AG04450 (cell line): ENCODE data around the gene PAQR9. TPM values are rescaled to one million over a fixed set of nuclear protein-coding genes. Genes with fewer than 3 reads are reported as not detected.

Experiments
- CTCF ChIA-PET: fragments of 300-600, 350-600 bp; formaldehyde crosslinking; extraction: SDS; loops from one replicate; lab custom pipeline; 2022; ENCODE audit warnings: antibody characterized with exemption, inconsistent platforms; lab: Charles Lee
- POLR2A ChIA-PET: fragments of 350-600 bp; formaldehyde crosslinking; extraction: SDS; loops from one replicate; lab custom pipeline; 2021; ENCODE audit warnings: antibody characterized with exemption, inconsistent platforms; lab: Yijun Ruan, JAX
- DNase-seq: peaks from one replicate; pipeline ENCODE4 v3.0.0-alpha.2; 2011; ENCODE audit warnings: low read depth, low spot score
- H3K27ac ChIP-seq: one replicate; pipeline ENCODE4 v1.5.1; 2012; ENCODE audit warnings: low read depth, low read length, control low read depth
- H3K27me3 ChIP-seq: one replicate; pipeline ENCODE4 v1.6.0; 2012; ENCODE audit warnings: low read length; ENCODE audit not compliant: control insufficient read depth, insufficient read depth
- H3K4me3 ChIP-seq: 2 replicates; pipeline ENCODE4 v1.5.1; 2011; ENCODE audit warnings: mild to moderate bottlenecking, low read depth, low read length, control low read depth
- H3K9me3 ChIP-seq: 2 replicates; pipeline ENCODE4 v1.5.1; 2012; ENCODE audit warnings: low read length; ENCODE audit not compliant: control insufficient read depth, insufficient read depth
- CTCF ChIP-seq: IDR thresholded peaks from 2 replicates; pipeline ENCODE4 v1.5.1; 2011; ENCODE audit warnings: low read depth, low read length, control low read depth, inconsistent platforms
- polyA plus RNA-seq: library from polyadenylated mRNA; depleted of rRNA; stranded (reverse); fragments of >200 nt; gene quantifications from 2 replicates; pipeline ENCODE4 v1.2.3, GENCODE V29; 2011

PAQR9 gene
- polyA plus RNA-seq, 1 experiment = not detected

- Histone ChIP-seq H3K4me3 (no peak overlapping the region), H3K27ac (no peak overlapping the region), H3K9me3 (no peaks in the 10 kb centered on the region), H3K27me3 (peaks cover 6% of the 10 kb centered on the region)
- POLR2A ChIA-PET = no interaction called here
- CTCF ChIA-PET = interaction anchor here (0.8 to 1.1 kb wide), 3 partner anchors 60 to 101 kb away, joined by 3 to 6 read pairs (median 3); no protein-coding TSS in a partner anchor
- no peak for DNase-seq
- TF ChIP-seq CTCF = no peak
Measured at GRCh38 chr3:142929890-142930289, 33.6 kb downstream of the PAQR9 start.

- no peak for DNase-seq
- ChIA-PET POLR2A (no interaction called here), CTCF (interaction anchor here (1.0 to 1.1 kb wide), 2 partner anchors 58 to 61 kb away, joined by 3 to 6 read pairs; no protein-coding TSS in a partner anchor)
- TF ChIP-seq CTCF = peak; percentile 50
- no peaks in the 10 kb centered on the region for H3K9me3 ChIP-seq
- no peak overlapping the region for H3K4me3 ChIP-seq
- peaks cover 6% of the 10 kb centered on the region for H3K27me3 ChIP-seq
- H3K27ac ChIP-seq = no peak overlapping the region
Measured at GRCh38 chr3:142929109-142929508, 34.4 kb downstream of the PAQR9 start.

- Histone ChIP-seq H3K27ac (no peak overlapping the region), H3K27me3 (peaks cover 6% of the 10 kb centered on the region), H3K4me3 (no peak overlapping the region), H3K9me3 (no peaks in the 10 kb centered on the region)
- CTCF ChIA-PET = interaction anchor here (1.1 kb wide), 1 partner anchor 97 kb away, joined by 3 read pairs; no protein-coding TSS in a partner anchor
- no peak for DNase-seq
- POLR2A ChIA-PET = no interaction called here
- TF ChIP-seq CTCF = no peak
Measured at GRCh38 chr3:142926368-142926944, 37.0 kb downstream of the PAQR9 start.

GRCh38 chr3:142925140-142925539 lies 38.3 kb downstream of the PAQR9 start:
- CTCF ChIA-PET = interaction anchor here (0.6 kb wide), 1 partner anchor 79 kb away, joined by 3 read pairs; no protein-coding TSS in a partner anchor
- DNase-seq = no peak
- Histone ChIP-seq H3K4me3 (no peak overlapping the region), H3K27ac (no peak overlapping the region), H3K9me3 (no peaks in the 10 kb centered on the region), H3K27me3 (peaks cover 4% of the 10 kb centered on the region)
- POLR2A ChIA-PET = no interaction called here
- TF ChIP-seq CTCF = no peak

- Histone ChIP-seq H3K27me3 (peaks cover 4% of the 10 kb centered on the region), H3K4me3 (no peak overlapping the region), H3K27ac (no peak overlapping the region), H3K9me3 (no peaks in the 10 kb centered on the region)
- ChIA-PET POLR2A (no interaction called here), CTCF (no interaction called here)
- DNase-seq = no peak
- TF ChIP-seq CTCF = no peak
Measured at GRCh38 chr3:142923694-142924093, 39.8 kb downstream of the PAQR9 start.
